Measurements from ENCODE around the gene ZNF143.

The ZNF143 gene

DNA sequence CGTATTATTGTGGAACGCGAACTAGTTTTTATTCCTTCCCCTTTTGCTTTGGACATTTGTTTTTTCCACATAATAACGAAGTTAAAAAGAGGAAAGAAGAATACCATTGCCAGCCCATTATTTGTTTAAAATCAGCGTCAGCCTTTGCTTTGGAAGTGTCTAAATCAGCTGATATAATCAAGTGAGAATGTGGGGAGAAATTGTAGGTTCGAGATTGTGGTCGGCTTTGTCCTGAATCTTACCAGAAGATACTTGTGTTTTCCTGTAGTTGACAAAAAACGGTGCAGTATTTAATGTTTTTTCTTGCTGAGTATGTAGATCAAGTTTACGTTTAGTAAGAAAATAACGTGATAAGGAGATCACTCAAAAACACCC is 935 bp downstream of the ZNF143 start:
- Histone ChIP-seq H3K27ac (ENCODE audit: poor library complexity, severe bottlenecking) (peak overlapping the region; percentile 93), H3K4me1 (ENCODE audit: insufficient read depth, poor library complexity, severe bottlenecking) (peaks cover 15% of the 10 kb centered on the region), H3K9me3 (ENCODE audit: severe bottlenecking) (no peaks in the 10 kb centered on the region), H3K4me3 (ENCODE audit: severe bottlenecking) (peak overlapping the region; percentile 71), H3K27me3 (ENCODE audit: insufficient read depth, poor library complexity, severe bottlenecking) (no peaks in the 10 kb centered on the region), H3K36me3 (ENCODE audit: low read depth) (no peaks in the 10 kb centered on the region)
- no peak for DNase-seq (ENCODE audit: low spot score)
- TF ChIP-seq, protein P1, sequence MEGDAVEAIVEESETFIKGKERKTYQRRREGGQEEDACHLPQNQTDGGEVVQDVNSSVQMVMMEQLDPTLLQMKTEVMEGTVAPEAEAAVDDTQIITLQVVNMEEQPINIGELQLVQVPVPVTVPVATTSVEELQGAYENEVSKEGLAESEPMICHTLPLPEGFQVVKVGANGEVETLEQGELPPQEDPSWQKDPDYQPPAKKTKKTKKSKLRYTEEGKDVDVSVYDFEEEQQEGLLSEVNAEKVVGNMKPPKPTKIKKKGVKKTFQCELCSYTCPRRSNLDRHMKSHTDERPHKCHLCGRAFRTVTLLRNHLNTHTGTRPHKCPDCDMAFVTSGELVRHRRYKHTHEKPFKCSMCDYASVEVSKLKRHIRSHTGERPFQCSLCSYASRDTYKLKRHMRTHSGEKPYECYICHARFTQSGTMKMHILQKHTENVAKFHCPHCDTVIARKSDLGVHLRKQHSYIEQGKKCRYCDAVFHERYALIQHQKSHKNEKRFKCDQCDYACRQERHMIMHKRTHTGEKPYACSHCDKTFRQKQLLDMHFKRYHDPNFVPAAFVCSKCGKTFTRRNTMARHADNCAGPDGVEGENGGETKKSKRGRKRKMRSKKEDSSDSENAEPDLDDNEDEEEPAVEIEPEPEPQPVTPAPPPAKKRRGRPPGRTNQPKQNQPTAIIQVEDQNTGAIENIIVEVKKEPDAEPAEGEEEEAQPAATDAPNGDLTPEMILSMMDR (IDR thresholded peaks at IDR 0.05; ENCODE audit: poor library complexity, severe bottlenecking), result no peak
- no peak for ATAC-seq (ENCODE audit: low read depth)

DNA sequence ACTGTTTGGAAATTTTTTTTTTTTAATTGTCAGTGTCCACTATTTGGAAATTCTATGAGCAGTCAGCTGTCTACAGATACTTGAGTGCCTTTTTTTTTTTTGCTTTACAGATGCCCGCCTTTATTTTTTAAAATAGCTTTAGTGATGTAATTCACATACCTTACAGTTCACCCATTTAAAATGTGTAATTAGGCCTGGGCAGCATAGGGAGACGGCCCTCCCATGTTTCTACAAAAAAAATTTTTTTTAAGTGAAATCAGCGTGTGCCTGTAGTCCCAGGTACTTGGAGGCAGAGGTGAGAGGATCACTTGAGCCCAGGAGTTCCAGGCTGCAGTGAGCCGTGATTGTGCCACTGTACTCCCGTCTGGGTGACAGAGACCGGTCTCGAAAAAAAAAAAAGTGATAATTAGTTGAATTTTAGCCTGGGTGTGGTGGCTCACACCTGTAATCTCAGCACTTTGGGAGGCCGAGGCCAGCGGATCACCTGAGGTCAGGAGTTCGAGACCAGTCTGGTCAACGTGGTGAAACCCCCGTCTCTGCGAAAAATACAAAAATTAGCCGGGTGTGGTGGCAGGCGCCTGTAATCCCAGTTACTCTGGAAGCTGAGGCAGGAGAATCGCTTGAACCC is 1.5 kb downstream of the ZNF143 start:
- H3K27ac ChIP-seq (ENCODE audit: poor library complexity, severe bottlenecking), result peak overlapping the region; percentile 93
- peaks cover 15% of the 10 kb centered on the region for H3K4me1 ChIP-seq (ENCODE audit: insufficient read depth, poor library complexity, severe bottlenecking)
- no peak for DNase-seq (ENCODE audit: low spot score)
- TF ChIP-seq, protein P1 (IDR thresholded peaks at IDR 0.05; ENCODE audit: poor library complexity, severe bottlenecking), result no peak
- no peaks in the 10 kb centered on the region for H3K36me3 ChIP-seq (ENCODE audit: low read depth)
- peak overlapping the region; percentile 71 for H3K4me3 ChIP-seq (ENCODE audit: severe bottlenecking)
- no peaks in the 10 kb centered on the region for H3K27me3 ChIP-seq (ENCODE audit: insufficient read depth, poor library complexity, severe bottlenecking)
- ATAC-seq (ENCODE audit: low read depth), result no peak
- no peaks in the 10 kb centered on the region for H3K9me3 ChIP-seq (ENCODE audit: severe bottlenecking)

DNA sequence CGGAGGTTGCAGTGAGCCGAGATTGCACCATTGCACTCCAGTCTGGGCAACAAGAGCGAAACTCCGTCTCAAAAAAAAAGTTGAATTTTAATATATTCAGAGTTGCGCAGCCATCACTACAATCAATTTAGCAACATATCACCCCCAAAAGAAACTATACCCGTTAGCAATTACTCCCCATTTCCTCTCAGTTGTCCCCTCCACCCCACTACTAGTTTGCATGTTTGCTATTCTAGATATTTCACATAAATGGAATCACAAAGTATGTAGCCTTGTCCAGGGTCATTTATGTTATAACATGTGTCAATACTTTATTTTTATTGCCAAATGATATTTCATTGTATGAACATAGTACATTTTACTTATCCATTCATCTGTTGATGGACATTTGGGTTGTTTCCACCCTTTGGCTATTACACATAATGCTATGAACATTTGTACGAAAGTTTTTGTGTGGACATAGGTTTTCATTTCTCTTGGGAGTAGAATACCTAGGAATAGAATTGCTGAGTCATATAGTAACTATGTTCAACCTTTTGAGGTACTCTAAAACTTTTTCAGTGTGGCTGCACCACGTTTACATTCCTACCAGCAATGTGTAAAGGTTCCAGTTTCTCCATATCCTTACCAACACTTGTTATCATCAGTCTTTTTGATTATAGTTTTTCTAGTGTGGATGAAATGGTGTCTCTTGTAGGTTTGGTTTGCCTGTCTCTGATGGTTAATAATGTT is 2.2 kb downstream of the ZNF143 start:
- no peaks in the 10 kb centered on the region for H3K27me3 ChIP-seq (ENCODE audit: insufficient read depth, poor library complexity, severe bottlenecking)
- TF ChIP-seq, protein P1 (IDR thresholded peaks at IDR 0.05; ENCODE audit: poor library complexity, severe bottlenecking), result no peak
- no peaks in the 10 kb centered on the region for H3K9me3 ChIP-seq (ENCODE audit: severe bottlenecking)
- DNase-seq (ENCODE audit: low spot score) (no peak), ATAC-seq (ENCODE audit: low read depth) (no peak)
- H3K27ac ChIP-seq (ENCODE audit: poor library complexity, severe bottlenecking), result peak overlapping the region; percentile 93
- peaks cover 15% of the 10 kb centered on the region for H3K4me1 ChIP-seq (ENCODE audit: insufficient read depth, poor library complexity, severe bottlenecking)
- H3K36me3 ChIP-seq (ENCODE audit: low read depth), result no peaks in the 10 kb centered on the region
- H3K4me3 ChIP-seq (ENCODE audit: severe bottlenecking), result no peak overlapping the region

DNA sequence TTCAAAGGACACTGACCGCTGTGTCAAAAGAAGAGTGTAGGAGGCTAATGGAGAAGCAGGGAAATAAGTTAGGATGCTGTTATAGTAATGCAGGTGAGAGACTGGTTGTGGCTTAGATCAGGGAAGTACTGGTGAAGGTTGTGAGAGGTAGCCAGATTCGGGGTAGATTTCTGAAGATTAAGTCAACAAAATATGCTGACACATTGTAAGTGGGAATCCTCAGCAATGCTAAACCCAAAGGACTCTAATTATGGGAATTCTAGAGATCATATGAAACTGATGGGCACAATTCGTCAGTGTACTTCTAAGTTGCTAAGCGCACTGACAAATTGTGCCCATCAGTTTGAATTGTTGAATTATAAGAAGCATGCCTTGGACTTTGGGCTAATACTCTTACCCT is 10.0 kb downstream of the ZNF143 start:
- no peak overlapping the region for H3K4me3 ChIP-seq (ENCODE audit: severe bottlenecking)
- H3K9me3 ChIP-seq (ENCODE audit: severe bottlenecking), result no peaks in the 10 kb centered on the region
- H3K27me3 ChIP-seq (ENCODE audit: insufficient read depth, poor library complexity, severe bottlenecking), result no peaks in the 10 kb centered on the region
- no peak overlapping the region for H3K27ac ChIP-seq (ENCODE audit: poor library complexity, severe bottlenecking)
- H3K36me3 ChIP-seq (ENCODE audit: low read depth), result peaks cover 36% of the 10 kb centered on the region
- DNase-seq (ENCODE audit: low spot score), result no peak
- no peak for ATAC-seq (ENCODE audit: low read depth)
- H3K4me1 ChIP-seq (ENCODE audit: insufficient read depth, poor library complexity, severe bottlenecking), result no peaks in the 10 kb centered on the region
- TF ChIP-seq, protein P1 (IDR thresholded peaks at IDR 0.05; ENCODE audit: poor library complexity, severe bottlenecking), result no peak

DNA sequence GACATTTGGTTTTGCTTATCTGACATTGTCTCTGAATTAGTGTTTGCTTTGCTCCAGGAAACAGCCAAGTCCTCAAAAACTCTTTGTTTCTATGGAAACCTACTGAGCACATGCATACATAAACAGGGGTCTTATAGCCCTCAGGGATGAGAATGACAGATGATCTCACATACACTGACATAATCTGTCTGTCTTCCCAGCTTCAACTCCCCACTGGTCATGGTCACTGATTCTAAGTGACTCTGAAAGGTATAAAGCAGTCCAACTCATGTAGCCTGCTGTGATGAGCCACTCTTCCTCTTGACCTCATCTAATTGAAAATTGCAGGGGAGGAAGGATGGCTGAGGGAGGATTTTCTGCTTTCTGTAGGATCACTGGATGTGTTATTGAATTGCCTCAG is 12.6 kb downstream of the ZNF143 start:
- TF ChIP-seq, protein P1 (IDR thresholded peaks at IDR 0.05; ENCODE audit: poor library complexity, severe bottlenecking), result no peak
- Histone ChIP-seq H3K9me3 (ENCODE audit: severe bottlenecking) (no peaks in the 10 kb centered on the region), H3K4me3 (ENCODE audit: severe bottlenecking) (no peak overlapping the region), H3K4me1 (ENCODE audit: insufficient read depth, poor library complexity, severe bottlenecking) (no peaks in the 10 kb centered on the region), H3K27me3 (ENCODE audit: insufficient read depth, poor library complexity, severe bottlenecking) (no peaks in the 10 kb centered on the region), H3K36me3 (ENCODE audit: low read depth) (peaks cover 57% of the 10 kb centered on the region), H3K27ac (ENCODE audit: poor library complexity, severe bottlenecking) (no peak overlapping the region)
- DNase-seq (ENCODE audit: low spot score) (no peak), ATAC-seq (ENCODE audit: low read depth) (no peak)

All from RWPE2 (cell line).